ACHN (cell line): ENCODE measurements around the gene SECTM1.
"Not testable (repeated sequence)": the region's sequence is repeated elsewhere in the genome, so short reads cannot be mapped to it uniquely, and the experiment has no call there.

Experiments
- DNase-seq: peaks from one replicate; pipeline ENCODE4 v3.0.0-alpha.2; 2015
- in situ Hi-C: cut with HindIII; loops from 2 replicates; pipeline ENCODE4 v1.10.0; 2017; ENCODE audit warnings: low sequenced_read_pairs, low pct_ligation_motif_present, low pct_unique_long_range_greater_than_20kb

SECTM1 gene

DNA sequence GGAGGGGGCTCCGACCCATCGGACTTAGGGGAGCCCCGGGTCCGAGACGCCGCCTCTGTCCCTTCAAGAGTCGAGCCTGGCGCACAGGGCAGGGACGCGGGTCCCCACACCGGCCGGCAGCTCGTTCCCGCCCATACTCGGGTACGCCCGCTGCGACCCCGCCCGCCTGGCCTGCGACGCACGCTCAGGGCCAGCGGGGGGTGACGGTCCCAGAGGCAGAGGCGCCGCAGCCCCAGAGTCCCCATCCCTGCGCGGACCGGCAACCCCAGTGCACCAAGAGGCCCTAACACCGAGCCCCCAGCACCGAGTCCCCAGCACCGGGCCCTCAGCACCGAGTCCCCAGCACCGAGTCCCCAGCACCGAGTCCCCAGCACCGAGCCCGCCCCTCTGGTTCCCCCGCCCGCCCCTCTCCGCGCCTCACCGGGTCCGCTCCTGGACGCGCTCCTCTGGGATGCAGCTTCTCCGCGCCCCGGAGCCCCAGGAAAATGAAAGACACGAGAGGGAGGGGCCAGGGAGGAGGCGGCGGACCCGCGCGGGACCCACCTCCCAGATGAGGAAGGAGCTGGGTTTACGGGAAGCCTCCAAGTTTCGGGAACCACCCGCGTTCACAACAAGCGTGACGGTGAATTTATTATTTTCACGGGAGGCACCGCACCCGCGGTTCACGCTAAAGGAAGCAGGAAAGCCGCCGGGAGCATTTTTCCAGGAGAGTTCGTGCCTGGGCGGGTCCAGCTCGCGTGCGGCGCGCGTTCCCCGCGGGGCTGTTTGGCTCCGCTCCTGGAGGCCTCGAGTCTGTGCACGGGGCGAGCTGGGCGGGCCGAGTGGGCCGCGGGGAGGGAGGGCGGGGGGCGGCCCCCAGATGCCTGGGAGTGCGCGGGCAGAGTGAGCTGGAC, at the start of gene SECTM1:
Gene SECTM1, minus strand, starts transcription at position 488 of the 893 bp plus-strand sequence. CDS start 6,526 bp downstream, outside the sequence.
- in situ Hi-C loops = no loop called here
- peak; percentile 42 for DNase-seq

DNA sequence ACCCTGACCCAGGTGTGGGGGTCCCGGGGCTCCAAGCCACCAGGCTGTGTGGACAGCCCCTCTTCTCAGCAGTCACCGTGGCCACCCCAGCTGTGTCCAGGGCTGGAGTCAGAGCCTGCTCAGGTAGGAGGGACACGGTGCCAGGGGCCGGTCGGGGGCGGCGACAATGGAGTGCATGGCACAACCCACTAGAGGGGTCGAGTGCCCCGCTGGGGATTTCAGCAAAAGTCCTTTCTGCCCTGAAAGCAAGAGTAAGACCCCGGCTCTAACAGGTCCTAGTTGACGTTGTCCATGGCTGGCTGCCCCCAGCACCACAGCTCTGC, 49.3 kb upstream of the SECTM1 start:
- in situ Hi-C loops = no loop called here
- DNase-seq = no peak

GRCh38 chr17:82382220-82382932, 48.8 kb upstream of the SECTM1 start:
- in situ Hi-C loops, DNase-seq: not testable (repeated sequence)

DNA sequence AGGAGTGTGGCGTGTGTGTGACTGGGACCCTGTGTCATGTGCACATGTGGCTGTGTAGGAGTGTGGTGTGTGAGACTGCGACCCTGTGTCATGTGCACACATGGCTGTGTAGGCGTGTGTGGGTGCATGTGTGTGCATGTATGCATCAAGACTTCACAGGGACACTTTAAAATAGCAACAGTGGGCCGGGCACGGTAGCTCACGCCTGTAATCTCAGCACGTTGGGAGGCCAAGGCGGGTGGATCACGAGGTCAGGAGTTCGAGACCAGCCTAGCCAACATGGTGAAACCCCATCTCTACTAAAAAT, 48.1 kb upstream of the SECTM1 start:
- DNase-seq, in situ Hi-C loops: not testable (repeated sequence)

GRCh38 chr17:82380860-82381702, 47.5 kb upstream of the SECTM1 start:
- in situ Hi-C loops = no loop called here
- DNase-seq = no peak

GRCh38 chr17:82378741-82379021, 45.1 kb upstream of the SECTM1 start:
- in situ Hi-C loops = no loop called here
- no peak for DNase-seq

DNA sequence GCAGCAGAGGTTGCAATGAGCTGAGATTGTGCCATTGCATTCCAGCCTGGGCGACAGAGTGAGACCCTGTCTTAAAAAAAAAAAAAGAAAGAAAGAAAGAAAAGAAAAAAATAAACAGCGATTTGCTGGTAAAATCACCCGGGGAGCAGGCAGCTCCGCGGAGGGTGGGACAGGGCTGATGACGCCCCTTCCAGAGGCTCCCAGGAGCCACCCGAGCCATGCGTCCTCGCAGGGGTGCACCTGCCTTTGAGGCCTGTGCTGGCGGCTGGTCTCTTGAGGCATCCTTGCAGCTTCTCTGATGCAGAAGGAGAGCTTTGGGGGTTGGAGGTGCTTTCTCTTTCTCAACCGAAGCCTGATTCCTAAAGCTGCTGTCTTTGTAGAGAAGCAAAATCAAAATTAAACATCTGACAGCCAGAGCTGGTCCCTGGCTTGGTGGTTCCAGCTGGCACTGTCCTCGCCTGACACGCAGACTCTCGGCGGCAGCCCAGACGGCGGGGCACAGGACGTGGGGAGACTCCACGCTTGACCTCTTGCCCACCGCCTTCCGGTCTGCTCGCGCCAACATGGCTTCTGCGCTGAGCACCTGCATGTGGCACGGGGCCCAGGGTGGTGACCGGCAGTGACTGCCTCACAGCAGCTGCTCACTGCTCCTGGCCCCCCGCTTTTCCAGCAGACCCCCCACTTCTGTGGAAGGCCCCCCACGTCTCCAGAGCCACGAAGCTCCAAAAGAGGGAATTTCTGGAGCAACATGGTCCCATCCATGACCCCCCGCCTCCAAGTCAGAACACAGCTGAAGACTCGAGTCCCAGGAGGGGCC, 44.6 kb upstream of the SECTM1 start:
- no peak for DNase-seq
- in situ Hi-C loops = no loop called here

GRCh38 chr17:82377294-82377693, 43.7 kb upstream of the SECTM1 start:
- in situ Hi-C loops, DNase-seq: not testable (repeated sequence)

GRCh38 chr17:82376042-82376730, 42.6 kb upstream of the SECTM1 start:
- in situ Hi-C loops = no loop called here
- no peak for DNase-seq

DNA sequence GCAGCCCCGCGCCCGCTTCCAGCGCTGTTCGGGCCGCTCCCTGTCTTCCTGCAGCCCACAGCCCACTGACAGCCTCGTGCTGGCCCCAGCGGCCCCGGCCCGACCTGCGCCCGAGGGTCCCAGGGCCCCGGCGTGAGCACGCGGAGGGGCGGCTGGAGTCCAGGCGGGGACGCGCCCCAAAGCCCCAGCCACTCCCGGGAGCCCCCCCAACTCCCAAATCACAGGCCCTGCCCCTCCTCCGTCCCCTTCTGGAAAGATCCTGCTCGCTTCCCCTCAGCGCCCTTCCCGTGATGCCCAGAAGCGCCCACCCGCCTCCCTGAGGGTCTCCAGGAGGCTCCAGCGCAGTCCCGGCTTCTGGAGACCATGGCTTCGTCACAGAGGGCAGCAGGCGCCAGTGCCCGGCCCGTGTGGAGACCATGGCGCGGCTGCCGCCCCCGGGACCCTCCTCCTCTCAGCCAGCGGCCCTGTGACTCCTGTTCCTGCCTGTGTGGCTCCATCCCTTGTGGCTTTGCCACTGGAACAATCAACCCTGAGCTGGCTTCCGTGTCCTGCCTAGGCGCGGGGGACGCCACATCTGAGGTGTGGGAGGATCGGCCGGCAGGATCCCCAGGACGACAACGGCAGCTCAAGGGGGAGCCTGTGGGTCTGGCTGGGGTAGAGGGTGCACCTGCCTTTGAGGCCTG, 41.9 kb upstream of the SECTM1 start:
- DNase-seq = no peak
- in situ Hi-C loops = no loop called here

GRCh38 chr17:82374626-82375331, 41.2 kb upstream of the SECTM1 start:
- DNase-seq = no peak
- in situ Hi-C loops = no loop called here

DNA sequence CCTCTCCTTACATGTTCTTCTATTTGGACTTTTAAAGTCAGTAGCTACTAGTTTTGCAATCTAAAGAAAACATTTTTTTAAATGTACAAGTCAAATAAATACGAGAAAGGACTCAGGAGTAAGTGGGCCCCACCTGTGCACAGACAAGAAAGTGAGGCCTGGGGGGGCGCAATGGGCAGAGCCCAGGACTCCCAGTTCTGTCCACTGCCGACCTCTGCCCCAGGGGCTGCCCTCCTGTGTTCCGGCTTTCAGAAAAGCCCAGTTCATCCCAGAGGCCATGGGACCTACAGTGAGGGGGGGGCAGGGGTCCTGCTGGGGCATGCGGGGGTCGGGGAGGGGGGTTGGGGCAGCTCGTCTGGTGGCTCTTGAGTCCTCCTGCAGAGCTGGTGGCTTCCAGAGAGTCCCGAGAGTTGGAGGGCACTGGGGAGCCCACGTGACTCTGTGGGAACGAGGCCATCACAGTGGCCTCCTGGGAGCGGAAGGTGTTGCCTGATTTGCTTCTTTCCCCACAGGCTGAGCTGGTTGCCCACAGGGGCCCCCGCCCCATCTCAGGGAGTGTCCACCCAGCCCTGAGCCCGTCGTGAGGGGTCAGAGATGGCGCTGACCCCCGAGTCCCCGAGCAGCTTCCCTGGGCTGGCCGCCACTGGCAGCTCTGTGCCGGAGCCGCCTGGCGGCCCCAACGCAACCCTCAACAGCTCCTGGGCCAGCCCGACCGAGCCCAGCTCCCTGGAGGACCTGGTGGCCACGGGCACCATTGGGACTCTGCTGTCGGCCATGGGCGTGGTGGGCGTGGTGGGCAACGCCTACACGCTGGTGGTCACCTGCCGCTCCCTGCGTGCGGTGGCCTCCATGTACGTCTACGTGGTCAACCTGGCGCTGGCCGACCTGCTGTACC, 40.4 kb upstream of the SECTM1 start:
- in situ Hi-C loops = no loop called here
- no peak for DNase-seq

- in situ Hi-C loops, DNase-seq: not testable (repeated sequence)
Observed at GRCh38 chr17:82373072-82373452, 39.5 kb upstream of the SECTM1 start.

DNA sequence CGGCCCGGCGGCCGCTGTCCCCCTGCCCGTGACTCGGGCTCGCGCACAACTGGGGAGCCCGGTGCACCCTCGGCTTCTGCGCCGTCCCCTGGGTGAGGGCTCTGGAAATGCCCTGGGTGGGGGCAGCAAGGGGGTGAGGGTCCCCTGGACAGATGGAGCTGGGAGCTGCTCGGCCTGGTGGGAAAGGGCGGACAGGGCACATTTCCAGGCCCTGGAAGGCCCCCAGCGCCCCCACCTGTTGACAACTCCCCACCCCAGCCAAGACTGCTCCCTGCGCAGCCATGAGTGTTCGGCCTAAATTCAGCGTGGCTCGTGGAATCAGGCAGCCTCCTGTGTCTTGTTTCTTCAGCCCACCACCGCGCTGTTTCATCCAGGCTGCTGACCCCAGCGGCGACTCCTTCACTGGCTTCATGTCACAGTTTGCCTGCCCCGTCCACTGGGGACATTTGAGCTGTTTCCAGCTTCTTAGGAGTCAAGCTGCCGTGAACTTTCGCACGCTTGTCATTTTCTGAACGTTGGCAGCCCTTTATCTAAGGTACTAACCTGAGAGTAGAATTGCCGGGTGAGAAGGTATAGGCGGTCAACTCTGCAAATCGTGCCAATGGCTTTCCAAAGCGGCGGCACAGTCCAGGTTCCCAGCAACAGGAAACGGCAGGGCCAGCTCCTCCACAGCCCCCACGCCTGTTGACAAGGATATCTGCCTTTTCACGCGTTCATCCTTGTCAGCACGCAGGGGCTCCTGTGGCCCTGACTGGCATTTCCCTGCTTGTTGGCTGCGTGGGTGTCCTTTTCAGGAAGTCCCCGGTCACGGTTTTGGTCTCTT, 38.9 kb upstream of the SECTM1 start:
- DNase-seq = no peak
- in situ Hi-C loops = no loop called here
